ENCODE data around the gene PLAC1.

Gene PLAC1

DNA sequence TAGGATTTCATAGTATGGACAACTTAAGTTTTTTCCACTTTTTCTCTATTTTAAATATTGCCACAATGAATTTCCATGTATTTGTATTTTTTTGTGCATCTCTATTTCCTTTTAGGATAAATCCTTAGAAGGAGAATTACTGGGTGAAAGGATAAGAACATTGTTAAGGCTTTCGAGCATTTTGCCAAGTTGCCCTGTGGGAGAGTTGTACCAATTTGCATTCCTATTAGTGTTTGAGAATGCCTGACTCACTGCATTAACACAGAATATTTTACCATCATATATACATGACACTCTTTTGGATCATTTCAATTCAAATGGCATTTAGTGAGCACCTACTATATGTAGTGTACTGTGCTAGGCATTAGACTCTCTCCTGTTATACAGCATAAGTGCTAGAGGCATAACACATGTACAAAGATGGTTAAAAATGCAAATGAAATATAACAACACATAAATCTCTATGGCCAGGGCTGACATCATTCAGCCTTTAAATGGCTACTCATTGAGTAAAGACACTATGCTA lies 57.0 kb downstream of the PLAC1 start:
- H3K36me3 ChIP-seq, result no peaks in the 10 kb centered on the region
- no peak overlapping the region for H3K4me3 ChIP-seq (ENCODE audit: low read depth in 1 of 2, low read length in 1 of 2)
- TF ChIP-seq, protein P1, sequence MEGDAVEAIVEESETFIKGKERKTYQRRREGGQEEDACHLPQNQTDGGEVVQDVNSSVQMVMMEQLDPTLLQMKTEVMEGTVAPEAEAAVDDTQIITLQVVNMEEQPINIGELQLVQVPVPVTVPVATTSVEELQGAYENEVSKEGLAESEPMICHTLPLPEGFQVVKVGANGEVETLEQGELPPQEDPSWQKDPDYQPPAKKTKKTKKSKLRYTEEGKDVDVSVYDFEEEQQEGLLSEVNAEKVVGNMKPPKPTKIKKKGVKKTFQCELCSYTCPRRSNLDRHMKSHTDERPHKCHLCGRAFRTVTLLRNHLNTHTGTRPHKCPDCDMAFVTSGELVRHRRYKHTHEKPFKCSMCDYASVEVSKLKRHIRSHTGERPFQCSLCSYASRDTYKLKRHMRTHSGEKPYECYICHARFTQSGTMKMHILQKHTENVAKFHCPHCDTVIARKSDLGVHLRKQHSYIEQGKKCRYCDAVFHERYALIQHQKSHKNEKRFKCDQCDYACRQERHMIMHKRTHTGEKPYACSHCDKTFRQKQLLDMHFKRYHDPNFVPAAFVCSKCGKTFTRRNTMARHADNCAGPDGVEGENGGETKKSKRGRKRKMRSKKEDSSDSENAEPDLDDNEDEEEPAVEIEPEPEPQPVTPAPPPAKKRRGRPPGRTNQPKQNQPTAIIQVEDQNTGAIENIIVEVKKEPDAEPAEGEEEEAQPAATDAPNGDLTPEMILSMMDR (IDR thresholded peaks at IDR 0.05), result no peak
- H3K9me3 ChIP-seq, result no peaks in the 10 kb centered on the region
- H3K27ac ChIP-seq, result no peak overlapping the region
- H3K27me3 ChIP-seq, result no peaks in the 10 kb centered on the region
- H3K4me1 ChIP-seq (ENCODE audit: control insufficient read depth in 1 of 2, insufficient read depth in 1 of 2, low read depth in 1 of 2, low read length in 1 of 2), result peaks cover 6% of the 10 kb centered on the region in 2 experiments

DNA sequence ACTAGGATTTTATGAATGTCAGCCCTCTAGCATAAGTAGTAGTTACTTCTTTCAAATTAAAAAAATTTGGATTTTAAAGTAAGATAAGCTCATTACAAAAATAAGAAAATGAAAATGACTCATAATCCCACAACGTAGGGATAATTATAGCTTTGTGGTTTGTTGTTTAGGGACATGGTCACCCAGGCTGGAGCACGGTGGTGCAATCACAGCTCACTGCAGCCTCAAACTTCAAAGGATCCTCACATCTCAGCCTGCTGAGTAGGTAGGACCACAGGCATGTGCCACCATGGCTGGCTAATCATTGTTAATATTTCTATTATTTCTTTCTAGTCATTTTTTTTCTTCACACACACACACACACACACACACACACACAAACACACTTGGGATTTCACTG lies 57.6 kb downstream of the PLAC1 start:
- TF ChIP-seq, protein P1 (IDR thresholded peaks at IDR 0.05), result no peak
- H3K9me3 ChIP-seq, result no peaks in the 10 kb centered on the region
- peaks cover 4% of the 10 kb centered on the region in 2 experiments for H3K4me1 ChIP-seq (ENCODE audit: control insufficient read depth in 1 of 2, insufficient read depth in 1 of 2, low read depth in 1 of 2, low read length in 1 of 2)
- no peaks in the 10 kb centered on the region for H3K36me3 ChIP-seq
- no peak overlapping the region for H3K4me3 ChIP-seq (ENCODE audit: low read depth in 1 of 2, low read length in 1 of 2)
- no peaks in the 10 kb centered on the region for H3K27me3 ChIP-seq
- no peak overlapping the region for H3K27ac ChIP-seq

DNA sequence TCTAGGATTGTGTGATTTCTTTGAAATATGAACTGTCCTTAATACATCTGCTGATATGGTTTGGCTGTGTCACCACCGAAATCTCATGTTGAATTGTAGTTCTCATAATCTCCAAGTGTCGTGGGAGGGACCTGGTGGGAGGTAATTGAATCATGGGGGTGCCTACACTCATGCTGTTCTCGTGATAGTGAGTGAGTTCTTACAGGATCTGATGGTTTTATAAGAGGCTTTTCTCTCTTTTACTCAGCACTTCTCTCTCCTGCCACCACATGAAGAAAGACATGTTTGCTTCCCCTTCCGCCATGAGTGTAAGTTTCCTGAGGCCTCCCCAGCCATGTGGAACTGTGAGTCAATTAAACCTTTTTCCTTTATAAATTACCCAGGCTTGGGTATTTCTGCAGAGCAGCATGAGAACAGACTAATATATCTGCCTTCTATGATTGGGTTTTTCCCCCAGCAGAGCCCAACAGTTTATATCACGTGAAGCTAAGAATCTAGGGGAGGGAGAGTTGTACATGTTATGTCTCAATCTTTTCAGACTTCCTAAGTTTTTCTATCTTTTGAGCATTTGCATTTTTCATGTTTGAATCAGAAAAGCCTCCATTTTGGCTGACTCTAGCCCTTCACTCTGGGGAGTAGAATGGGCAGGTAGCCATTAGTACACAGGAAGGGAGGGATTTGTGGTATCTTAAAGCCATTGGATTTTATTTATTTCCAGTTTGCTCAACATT lies 58.9 kb downstream of the PLAC1 start:
- Histone ChIP-seq H3K36me3 (no peaks in the 10 kb centered on the region), H3K4me3 (ENCODE audit: low read depth in 1 of 2, low read length in 1 of 2) (no peak overlapping the region), H3K27me3 (no peaks in the 10 kb centered on the region), H3K27ac (no peak overlapping the region), H3K4me1 (ENCODE audit: control insufficient read depth in 1 of 2, insufficient read depth in 1 of 2, low read depth in 1 of 2, low read length in 1 of 2) (no peaks in the 10 kb centered on the region), H3K9me3 (no peaks in the 10 kb centered on the region)
- TF ChIP-seq, protein P1 (IDR thresholded peaks at IDR 0.05), result no peak

DNA sequence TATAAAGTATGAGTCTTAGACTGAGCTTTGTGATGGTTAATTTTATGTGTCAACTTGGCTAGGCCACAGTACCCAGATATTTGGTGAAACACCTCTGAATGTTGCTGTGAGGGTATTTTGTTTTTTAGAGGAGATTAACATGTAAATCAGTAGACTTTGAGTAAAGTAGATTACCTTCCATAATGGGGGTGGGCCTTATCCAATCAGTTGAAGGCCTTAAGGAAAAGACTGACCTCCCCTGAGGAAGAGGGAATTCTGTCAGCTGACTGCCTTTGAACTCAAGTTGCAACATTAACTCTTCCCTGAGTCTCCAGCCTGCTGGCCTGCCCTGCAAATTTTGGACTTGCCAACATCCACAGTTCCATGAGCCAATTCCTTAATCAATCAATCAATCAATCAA lies 66.0 kb downstream of the PLAC1 start:
- H3K27ac ChIP-seq, result no peak overlapping the region
- no peaks in the 10 kb centered on the region for H3K36me3 ChIP-seq
- H3K27me3 ChIP-seq, result no peaks in the 10 kb centered on the region
- TF ChIP-seq, protein P1 (IDR thresholded peaks at IDR 0.05), result no peak
- no peak overlapping the region for H3K4me3 ChIP-seq (ENCODE audit: low read depth in 1 of 2, low read length in 1 of 2)
- no peaks in the 10 kb centered on the region for H3K4me1 ChIP-seq (ENCODE audit: control insufficient read depth in 1 of 2, insufficient read depth in 1 of 2, low read depth in 1 of 2, low read length in 1 of 2)
- H3K9me3 ChIP-seq, result no peaks in the 10 kb centered on the region

DNA sequence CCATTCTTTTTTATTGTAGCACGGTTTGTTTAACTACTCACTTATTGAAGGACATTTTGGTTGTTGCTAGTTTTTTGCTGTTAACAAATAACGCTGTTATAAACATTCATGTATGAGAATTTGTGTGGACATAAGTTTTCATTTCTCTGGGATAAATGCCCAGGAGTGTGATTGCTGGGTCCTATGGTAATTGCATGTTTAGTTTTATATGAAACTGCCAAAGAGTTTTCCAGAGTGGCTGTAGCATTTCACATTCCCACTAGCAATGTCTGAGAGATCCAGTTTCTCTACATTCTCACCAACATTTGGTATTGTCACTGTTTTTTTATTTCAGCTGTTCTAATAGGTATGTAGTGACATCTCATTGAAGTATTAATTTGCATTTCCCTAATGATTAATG lies 66.8 kb downstream of the PLAC1 start:
- Histone ChIP-seq H3K4me1 (ENCODE audit: control insufficient read depth in 1 of 2, insufficient read depth in 1 of 2, low read depth in 1 of 2, low read length in 1 of 2) (no peaks in the 10 kb centered on the region), H3K27ac (no peak overlapping the region), H3K4me3 (ENCODE audit: low read depth in 1 of 2, low read length in 1 of 2) (no peak overlapping the region), H3K27me3 (no peaks in the 10 kb centered on the region), H3K9me3 (no peaks in the 10 kb centered on the region), H3K36me3 (no peaks in the 10 kb centered on the region)
- TF ChIP-seq, protein P1 (IDR thresholded peaks at IDR 0.05), result no peak
